SW480 (cell line): Measurements from ENCODE around the gene GUCA2A.
A peak's percentile ranks its signal among the peaks of the same experiment; 100 is the strongest.

Experiments
- DNase-seq: peaks from one replicate; pipeline ENCODE4 v3.0.0-alpha.2; 2016; ENCODE audit warnings: low spot score

GUCA2A gene

DNA sequence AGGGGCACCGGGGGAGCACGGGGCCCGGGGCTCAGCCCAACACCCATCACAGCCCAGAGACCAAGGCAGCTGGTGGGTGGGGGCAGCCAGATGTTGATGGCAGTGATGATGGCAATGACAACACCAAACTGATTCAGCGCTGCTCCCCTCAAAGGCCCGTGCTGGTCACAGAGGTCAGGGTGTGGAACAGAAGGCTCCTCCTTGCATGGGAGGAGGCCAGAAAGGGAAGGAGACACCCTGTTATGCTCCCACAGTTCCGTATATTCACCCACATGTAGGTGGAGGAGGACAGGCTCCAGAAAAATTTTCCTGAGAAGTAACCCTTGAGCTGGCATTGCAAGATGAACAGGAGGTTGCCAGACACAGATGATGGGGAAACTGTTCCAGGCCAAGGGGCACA, 10.9 kb downstream of the GUCA2A start:
- DNase-seq, result no peak

- no peak for DNase-seq
Observed at GRCh38 chr1:42152907-42153600, 11.5 kb downstream of the GUCA2A start, which contains the start of gene GUCA2B. TSS of gene GUCA2B (plus strand) at chr1:42153410. CDS start at chr1:42153451, 41 bp downstream.

DNA sequence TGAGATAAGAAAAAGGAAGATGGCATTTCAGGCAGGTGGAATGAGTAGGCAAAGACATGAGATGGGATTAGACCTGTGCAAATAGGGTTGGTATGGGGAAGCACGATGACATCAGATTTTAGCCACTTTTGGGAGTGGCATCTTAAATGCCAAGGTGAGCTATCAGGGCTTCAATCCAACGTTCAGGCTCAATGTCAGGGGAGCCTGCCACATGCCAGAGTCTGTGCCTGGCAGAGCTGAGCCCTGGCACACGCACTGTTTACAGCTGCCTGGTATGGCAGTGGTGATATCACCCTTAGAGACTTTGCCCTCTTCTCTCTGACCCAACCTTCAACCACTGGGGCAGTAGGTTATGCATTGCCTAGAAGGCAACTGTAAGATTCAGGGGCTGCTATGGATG, 12.4 kb downstream of the GUCA2A start:
- DNase-seq, result peak; percentile 32

DNA sequence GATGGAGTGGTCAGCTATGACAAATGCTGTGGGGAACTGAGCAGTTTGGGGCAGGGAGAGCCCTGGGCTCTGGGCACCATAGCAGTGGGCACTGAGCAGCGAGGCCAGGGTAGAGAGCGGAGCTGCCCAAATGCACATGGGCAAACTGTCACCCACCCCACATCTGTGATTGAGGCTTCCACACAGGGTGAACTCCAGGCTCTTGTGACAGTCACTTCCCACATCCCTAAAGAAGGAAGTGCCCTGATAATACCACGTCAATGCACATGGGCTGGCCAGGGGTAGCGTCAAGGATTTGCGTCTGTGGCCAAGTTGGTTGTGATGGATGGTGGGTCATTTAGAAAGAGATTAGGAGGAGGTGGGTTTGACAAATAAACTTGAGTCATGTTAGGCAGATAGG, 13.9 kb downstream of the GUCA2A start:
- no peak for DNase-seq

DNA sequence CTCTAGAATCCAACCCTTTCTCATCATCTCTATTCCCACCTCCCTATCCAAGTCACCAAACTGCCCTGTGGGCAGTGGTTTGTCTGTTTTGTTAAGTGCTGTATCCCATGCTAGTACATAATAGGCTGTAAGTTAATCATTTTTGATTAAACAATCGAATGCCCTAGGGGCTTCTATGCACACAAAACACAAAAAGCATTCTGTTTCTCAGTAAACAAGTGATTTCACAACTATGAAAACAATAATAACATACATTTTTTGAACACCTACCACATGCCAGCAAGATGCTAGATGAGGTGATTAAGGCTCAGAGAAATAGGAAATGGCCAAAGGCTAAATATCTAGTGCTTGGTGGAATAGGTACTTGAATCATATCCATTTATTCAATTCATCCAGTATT, 16.4 kb downstream of the GUCA2A start:
- no peak for DNase-seq

DNA sequence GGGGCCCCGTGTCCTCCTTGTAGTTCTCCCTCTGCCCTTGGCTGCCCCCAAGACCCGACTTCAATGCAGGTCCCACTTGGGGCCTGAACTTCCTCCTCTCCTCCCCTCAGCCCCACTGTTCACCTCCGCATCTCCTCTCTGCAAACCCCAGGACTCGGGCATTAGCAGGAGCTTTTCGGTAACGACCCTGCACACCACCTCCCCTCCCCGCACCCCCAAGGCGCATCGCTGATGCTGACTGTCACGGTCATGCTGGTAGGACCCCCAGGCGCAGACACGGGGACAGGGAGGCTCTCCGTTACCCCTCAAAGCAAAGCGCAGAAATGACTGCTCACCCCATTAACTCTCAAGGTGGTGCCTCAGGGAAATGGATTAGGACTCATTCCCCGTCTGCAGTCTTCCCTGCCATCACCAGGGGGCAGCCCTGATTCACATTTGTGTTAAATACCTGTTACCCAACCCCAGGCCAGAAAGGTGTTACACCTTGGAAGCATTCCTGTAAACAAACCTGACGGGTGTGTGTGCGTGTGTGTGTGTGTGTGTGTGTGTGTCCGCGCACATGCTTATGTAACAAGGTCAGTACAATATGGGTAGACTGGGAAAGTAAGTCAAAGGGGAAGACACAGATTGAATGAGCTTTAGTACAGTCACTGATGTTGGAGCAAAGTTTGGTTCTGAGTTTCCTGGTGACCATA, 17.8 kb downstream of the GUCA2A start:
- DNase-seq, result peak; percentile 88

GRCh38 chr1:42145764-42146625, 18.6 kb downstream of the GUCA2A start:
- DNase-seq, result no peak

- no peak for DNase-seq
Observed at GRCh38 chr1:42145389-42145716, 19.2 kb downstream of the GUCA2A start.

- DNase-seq, result no peak
Observed at GRCh38 chr1:42144711-42145388, 19.7 kb downstream of the GUCA2A start.

DNA sequence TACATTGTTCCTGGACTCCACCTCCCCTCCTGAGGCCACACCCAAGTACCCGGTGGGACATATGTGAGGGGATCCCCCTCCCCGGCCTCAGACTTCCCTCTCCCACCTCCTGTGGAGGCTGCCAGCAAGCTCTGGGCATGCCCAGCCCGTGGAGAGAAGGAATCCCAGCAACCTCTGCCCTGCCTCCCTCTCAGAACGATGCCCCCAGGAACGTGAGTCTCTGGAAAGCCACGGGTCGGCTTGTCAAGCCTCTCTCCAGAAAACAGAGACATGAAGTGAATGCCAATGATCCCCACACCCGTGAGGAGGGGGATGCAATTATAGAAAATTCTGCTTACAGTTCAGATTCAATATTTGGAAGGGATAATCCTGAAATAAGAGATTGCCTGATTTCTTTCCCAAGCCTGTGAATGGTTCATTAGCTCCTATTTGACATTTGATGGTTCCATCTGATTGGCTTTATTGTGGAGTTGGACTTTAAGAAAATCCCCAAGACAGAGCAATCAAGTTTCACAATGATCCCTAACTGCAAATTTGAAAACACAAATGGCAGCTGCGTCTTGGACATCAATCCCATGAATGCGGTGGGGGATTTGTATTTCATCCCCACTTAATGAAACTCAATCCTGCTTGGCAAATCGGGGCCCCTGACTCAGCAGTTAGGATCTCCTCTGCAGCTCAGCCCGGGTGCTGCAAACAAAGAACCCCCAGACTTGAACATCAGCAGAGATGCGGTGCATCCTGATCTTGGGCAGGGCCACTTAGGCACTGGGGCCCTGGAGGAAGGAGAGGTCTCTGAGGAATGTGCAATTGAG, 20.4 kb downstream of the GUCA2A start:
- no peak for DNase-seq

DNA sequence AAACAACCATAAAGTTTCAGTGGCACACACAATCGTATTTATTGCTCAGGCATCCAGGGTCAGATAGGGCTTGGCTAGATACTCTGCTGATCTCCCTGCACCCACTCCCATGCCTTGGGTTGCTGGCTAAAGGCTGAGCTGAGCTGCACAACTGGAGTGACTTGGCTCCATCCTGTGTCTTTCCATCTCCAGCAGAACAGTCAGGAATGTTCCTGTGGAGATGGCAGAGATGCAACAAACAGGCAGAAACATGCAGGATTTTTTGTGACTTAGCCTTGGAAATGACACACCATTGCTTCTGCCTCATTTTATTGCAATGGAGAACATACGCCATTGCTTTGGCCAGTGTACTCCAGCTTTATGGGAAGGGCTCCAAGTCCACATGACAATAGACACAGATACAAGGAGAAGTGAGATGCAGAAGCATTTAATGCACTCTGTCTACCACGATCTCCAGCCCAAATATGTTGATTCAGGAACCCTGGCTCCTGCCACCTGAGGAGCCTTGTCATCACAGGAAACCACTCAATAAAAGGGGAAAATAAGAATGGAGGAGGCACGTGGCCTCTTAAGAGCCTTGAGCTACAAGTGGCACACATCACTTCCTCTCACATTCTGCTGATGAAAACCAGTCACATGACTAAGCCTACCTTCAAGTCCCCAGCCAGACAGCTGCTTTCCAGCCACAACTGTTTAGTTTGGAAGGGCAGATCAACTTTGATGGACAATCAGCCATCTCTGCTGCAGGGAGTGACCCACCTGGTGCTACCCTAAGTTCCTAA, 21.5 kb downstream of the GUCA2A start:
- DNase-seq, result no peak

DNA sequence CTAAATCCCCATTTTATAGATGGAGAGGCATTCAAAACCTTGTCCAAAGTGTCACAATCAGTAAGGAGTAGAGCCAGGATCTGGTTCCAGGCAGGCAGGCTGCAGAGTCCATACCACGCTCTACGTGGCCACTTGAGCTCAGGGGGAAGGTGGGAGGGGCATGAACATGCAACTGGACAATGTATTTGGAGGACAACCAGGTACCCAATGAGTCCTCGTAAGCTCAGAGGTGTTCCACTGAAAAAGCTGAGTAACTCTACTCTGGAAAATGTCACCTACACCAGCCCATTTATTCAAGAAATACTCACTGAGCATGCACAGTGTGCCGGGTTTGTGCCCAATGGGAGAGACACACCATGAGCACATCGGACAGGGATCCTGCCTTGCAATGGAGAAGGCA, 22.6 kb downstream of the GUCA2A start:
- DNase-seq, result no peak

DNA sequence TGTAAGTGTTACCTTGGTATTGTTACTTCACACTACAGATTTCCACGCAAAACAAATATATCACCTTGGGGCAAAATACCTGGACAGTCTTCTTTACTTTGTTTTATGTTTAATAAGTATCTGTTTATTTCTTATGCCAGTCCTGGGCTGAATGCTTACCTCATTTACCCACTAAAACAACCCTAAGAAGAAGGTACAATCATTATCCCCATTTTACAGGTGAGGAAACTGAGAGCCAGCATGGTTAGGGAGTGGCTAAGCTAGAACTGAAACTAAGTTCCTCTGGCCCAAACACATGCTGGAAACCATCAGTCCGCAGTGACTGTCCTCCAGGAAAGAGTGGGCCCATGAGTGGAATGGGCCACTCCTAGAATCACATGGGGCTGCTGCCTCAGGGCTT, 24.4 kb downstream of the GUCA2A start:
- DNase-seq, result no peak

DNA sequence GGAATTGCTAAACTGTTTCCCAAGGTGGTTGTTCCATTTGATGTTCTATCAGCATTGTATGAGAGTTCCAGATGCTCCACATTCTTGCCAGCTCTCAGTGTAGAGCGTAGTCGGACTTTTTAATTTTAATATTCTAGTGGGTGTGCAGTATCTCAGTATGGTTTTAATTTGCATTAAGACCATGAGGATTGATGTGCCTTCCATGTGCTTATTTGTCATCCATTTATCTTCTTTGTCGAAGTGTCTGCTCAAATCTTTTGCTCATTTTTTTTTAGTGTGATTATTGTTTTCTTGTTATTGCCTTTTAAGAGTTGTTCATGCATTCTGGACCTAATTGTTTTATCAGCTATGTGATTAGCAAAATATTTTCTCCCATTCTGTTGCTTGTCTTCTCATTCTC, 25.1 kb downstream of the GUCA2A start:
- DNase-seq, result no peak

- no peak for DNase-seq
Observed at GRCh38 chr1:42138586-42138985, 26.0 kb downstream of the GUCA2A start.

- no peak for DNase-seq
Observed at GRCh38 chr1:42137766-42138165, 26.8 kb downstream of the GUCA2A start.

DNA sequence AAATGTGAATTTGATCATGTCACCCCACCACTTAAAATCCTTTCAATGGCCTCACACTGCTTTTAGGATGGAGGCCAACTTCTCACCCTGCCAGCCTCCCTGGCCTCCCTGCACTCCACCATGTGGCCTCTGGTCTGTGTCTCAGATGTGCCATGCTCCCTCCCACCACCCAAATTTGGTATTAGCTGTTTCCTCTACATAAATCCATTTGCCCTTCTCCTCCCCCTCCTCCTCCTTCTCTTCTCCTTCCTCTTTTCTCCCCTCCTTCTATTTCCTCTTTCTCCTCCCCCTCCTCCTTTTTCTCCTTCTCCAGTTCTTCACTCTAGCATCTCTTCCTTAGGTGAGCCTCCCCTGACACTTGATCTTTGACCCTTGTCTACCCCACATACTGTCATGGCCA, 28.1 kb downstream of the GUCA2A start:
- DNase-seq, result no peak

- no peak for DNase-seq
Observed at GRCh38 chr1:42135426-42135825, 29.1 kb downstream of the GUCA2A start.

DNA sequence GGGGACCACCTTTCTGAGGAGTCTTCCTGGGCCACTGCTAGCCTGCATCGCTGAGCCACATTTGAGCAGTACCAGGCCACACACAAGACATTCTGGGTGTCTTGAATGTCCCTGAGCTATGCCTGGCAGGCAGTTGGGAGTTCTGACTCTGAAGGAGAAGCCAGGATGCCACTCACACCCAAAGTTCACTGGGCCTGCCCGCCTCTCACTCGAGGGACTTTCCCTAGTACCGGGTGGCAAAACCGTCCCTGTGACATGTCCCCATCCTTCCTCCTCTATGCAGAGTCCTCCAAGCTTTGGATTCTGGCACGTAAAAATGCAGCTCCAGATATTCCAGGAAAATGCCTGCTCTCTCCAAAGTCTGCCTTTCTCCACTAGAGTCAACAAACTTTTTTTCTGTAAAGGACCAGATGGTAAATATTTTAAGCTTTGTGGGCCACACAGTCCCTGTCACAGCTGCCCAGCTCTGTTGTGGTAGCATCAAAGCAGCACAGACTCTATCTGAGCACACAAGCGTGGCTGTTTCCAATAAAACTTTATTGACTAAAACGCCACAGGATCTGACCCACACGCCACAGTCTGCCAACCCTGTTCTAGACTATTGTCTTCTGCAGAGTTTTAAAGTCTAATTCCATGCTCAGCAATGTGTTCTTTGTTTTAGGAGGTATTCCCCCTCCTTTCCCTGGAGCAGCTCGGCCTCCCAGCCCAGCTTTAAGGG, 30.6 kb downstream of the GUCA2A start:
- DNase-seq, result peak; percentile 26

DNA sequence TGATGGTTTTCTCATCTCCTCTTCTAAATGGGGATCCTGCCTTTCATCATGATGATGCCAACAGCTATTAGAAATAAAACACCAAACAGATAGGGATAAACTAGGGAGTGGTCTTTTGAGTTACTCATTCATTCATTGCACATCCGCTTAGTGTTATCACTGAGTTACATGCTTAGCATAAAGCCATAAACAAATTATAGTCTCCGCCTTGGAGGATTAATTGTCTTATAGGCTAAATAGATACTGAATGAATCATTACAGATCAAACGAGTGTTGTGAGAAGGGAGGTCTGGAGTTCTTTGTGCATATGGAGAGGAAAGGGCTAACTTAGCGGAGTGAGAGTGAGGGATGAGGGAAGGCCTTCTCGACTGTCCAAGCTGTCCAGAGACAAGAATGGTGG, 31.2 kb downstream of the GUCA2A start:
- peak; percentile 64 for DNase-seq
